ENCODE results near the gene ZNF568.

- TF ChIP-seq CTCF (conservative IDR thresholded peaks at IDR 0.05; ENCODE audit: low read depth, low read length), result no peak
- TF ChIP-seq EZH2 (IDR thresholded peaks at IDR 0.05; ENCODE audit: low read length, unreplicated experiment), result no peak
- TF ChIP-seq EZH2phosphoT487 (IDR thresholded peaks at IDR 0.05; ENCODE audit: borderline replicate concordance, low read length), result no peak
Measured at GRCh38 chr19:36939153-36939552, 23.0 kb downstream of the ZNF568 start.

All from PC-3 (cell line).